Prostate gland (tissue), 2 donors: ENCODE measurements around the gene LDLRAD4. TPM values are rescaled to one million over a fixed set of nuclear protein-coding genes. Genes with fewer than 3 reads are reported as not detected.

Experiments used
- DNase-seq: peaks from one replicate; pipeline ENCODE4 v3.0.0-alpha.2; 2019; ENCODE audit warnings: low spot score
- H3K27ac ChIP-seq, 2 donors: fragments of 200-600 bp; sonication (generic); 2 replicates each; pipeline ENCODE4 v1.5.1; 2017 to 2019
- H3K27me3 ChIP-seq: fragments of 200-600 bp; sonication (generic); replicated peaks from 2 replicates; pipeline ENCODE4 v1.5.1; 2019; ENCODE audit not compliant: insufficient read depth
- H3K36me3 ChIP-seq, 2 donors: fragments of 200-600 bp; sonication (generic); 1 replicate in 1 of 2; 2 replicates in 1 of 2; pipeline versions ENCODE4 v1.5.1 to v1.8.1; 2017 to 2019
- H3K4me1 ChIP-seq: fragments of 200-600 bp; sonication (generic); replicated peaks from 2 replicates; pipeline ENCODE4 v1.5.1; 2019
- H3K4me3 ChIP-seq, 2 donors: fragments of 200-600 bp; sonication (generic); 2 replicates each; pipeline ENCODE4 v1.5.1; 2017 to 2019
- H3K9me3 ChIP-seq: fragments of 200-600 bp; sonication (generic); 2 replicates; pipeline ENCODE4 v1.5.1; 2017
- POLR2A ChIP-seq: fragments of 450-650 bp; IDR thresholded peaks from one replicate; pipeline ENCODE4 v1.6.1; 2016; ENCODE audit warnings: antibody characterized with exemption, mild to moderate bottlenecking
- POLR2AphosphoS5 ChIP-seq: sonication (generic); formaldehyde crosslinking; IDR thresholded peaks from one replicate; pipeline ENCODE4 v1.6.1; 2017; ENCODE audit warnings: antibody characterized with exemption
- WGBS: methylation state at CpG from one replicate; pipeline ENCODE4 v1.1.5; 2018; 5-methylcytosine and 5-hydroxymethylcytosine counted together
- intact Hi-C: fragments of 100-400 bp; cut with DNase I; formaldehyde crosslinking; loops from one replicate; pipeline ENCODE4 v1.14.2; 2022
- total RNA-seq, 2 donors: library from RNA; depleted of rRNA; stranded (reverse); fragments of >200 nt; gene quantifications; one replicate each; pipeline ENCODE4 v1.1.0, GENCODE V29; 2016
- TF ChIP-seq, protein P1 (sequence below), 4 experiments: fragments of 200-600 bp in 2 of 4; fragments of 450-650 bp in 2 of 4; sonication (generic) in 2 of 4; IDR thresholded peaks; 1 replicate in 3 of 4; 2 replicates in 1 of 4; pipeline ENCODE4 v1.5.1; 2016 to 2019; ENCODE audit warnings: antibody characterized with exemption in 4 of 4, mild to moderate bottlenecking in 2 of 4, moderate library complexity in 2 of 4

Gene LDLRAD4
- total RNA-seq, 2 donors from 2014 or later, result 59.9 to 107 TPM

DNA sequence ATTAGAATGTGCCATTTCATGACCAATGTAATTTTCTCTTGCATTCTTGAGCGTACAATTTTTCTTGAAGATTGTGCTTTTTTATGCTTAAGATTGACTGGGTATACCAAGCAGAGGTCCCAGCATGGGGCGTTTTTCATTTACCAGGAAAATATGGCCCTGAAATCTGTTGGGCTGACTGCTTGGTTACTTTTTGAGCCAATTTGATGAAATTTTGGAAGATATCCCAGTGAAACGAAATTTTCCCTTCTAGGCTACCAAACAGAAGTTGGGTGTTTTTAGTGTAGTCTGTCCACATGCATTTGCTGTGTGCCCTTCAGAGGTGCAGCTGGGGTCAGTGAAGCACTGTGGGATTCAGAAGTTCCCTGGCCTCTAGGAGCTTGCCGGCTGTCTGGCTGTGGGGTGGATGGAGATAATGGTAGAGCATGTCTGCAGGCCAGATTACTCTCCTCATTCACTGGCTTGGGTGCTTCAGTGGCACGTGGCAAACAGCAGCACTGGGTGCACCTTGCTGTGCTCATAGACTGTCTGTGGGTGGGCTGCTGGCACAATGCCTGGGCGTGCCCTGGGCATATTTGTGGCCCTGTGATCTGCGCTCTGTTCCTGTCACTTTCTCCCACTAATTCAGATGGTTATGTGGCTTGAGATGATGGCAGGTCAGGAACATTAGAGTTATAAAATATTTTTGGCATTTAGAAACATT is 73.3 kb downstream of the LDLRAD4 start:
- intact Hi-C loops, result loop anchor here (10.0 kb wide), 2 partner anchors 57 to 143 kb away; no protein-coding TSS in a partner anchor
- Histone ChIP-seq H3K27me3 (no peaks in the 10 kb centered on the region), H3K4me1 (peaks cover 6% of the 10 kb centered on the region), H3K9me3 (no peaks in the 10 kb centered on the region), H3K27ac (no peak overlapping the region), H3K36me3 (no peaks in the 10 kb centered on the region), H3K4me3 (no peak overlapping the region)
- 83% methylated on average over 7 of the region's 7 CpGs for WGBS
- DNase-seq, result no peak
- TF ChIP-seq POLR2AphosphoS5 (no peak), POLR2A (no peak)
- TF ChIP-seq, protein P1, sequence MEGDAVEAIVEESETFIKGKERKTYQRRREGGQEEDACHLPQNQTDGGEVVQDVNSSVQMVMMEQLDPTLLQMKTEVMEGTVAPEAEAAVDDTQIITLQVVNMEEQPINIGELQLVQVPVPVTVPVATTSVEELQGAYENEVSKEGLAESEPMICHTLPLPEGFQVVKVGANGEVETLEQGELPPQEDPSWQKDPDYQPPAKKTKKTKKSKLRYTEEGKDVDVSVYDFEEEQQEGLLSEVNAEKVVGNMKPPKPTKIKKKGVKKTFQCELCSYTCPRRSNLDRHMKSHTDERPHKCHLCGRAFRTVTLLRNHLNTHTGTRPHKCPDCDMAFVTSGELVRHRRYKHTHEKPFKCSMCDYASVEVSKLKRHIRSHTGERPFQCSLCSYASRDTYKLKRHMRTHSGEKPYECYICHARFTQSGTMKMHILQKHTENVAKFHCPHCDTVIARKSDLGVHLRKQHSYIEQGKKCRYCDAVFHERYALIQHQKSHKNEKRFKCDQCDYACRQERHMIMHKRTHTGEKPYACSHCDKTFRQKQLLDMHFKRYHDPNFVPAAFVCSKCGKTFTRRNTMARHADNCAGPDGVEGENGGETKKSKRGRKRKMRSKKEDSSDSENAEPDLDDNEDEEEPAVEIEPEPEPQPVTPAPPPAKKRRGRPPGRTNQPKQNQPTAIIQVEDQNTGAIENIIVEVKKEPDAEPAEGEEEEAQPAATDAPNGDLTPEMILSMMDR (IDR thresholded peaks at IDR 0.05), result no peak

DNA sequence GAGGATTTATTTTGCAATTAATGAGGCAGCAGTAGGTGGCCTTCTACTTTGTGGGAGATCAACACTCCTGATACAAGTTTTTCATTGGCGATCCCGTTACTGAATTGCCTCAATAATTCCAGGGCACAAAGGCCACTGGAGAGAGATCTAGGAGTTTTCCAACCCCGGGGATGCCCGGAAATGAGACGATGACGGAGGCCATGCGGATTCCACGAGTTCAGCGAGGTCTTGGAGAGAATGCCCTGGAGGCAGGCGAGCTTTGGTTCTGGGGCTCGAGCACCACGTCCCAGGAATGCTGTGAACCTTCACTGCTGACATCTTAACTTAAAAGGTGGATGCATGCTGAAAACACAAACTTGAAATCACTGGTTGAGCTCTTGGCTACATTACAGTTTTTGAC is 74.2 kb downstream of the LDLRAD4 start:
- intact Hi-C loops, result loop anchor here (10.0 kb wide), 2 partner anchors 58 to 142 kb away; no protein-coding TSS in a partner anchor
- no peak for TF ChIP-seq POLR2A
- TF ChIP-seq, protein P1 (IDR thresholded peaks at IDR 0.05), result no peak
- TF ChIP-seq POLR2AphosphoS5, result no peak
- H3K4me1 ChIP-seq, result peaks cover 6% of the 10 kb centered on the region
- no peak overlapping the region for H3K4me3 ChIP-seq
- no peaks in the 10 kb centered on the region for H3K9me3 ChIP-seq
- DNase-seq, result no peak
- no peaks in the 10 kb centered on the region for H3K36me3 ChIP-seq
- H3K27ac ChIP-seq, result no peak overlapping the region
- H3K27me3 ChIP-seq, result no peaks in the 10 kb centered on the region
- 91% methylated on average over 12 of the region's 12 CpGs for WGBS

DNA sequence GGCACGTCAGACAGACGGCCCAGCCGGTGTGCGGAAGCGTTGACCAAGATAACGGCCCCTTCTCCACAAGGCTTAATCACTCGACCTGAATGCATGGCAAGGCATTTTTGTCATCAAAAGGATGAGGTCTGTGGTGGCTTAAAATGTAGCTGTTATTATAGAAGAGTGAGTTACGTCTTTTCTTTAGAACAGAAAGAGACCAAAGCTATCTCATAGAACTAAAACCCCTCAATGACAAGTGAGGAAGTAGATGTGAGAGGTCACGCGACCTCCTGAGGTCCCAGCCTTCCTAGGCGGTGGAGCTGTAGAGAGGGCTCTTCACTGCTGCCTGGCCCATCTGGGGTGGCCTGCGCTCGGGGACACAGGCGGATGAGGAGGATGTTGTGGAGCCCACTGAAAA is 75.7 kb downstream of the LDLRAD4 start:
- intact Hi-C loops, result loop anchor here (10.0 kb wide), 2 partner anchors 60 to 140 kb away; no protein-coding TSS in a partner anchor
- 92% methylated on average over 14 of the region's 14 CpGs for WGBS

DNA sequence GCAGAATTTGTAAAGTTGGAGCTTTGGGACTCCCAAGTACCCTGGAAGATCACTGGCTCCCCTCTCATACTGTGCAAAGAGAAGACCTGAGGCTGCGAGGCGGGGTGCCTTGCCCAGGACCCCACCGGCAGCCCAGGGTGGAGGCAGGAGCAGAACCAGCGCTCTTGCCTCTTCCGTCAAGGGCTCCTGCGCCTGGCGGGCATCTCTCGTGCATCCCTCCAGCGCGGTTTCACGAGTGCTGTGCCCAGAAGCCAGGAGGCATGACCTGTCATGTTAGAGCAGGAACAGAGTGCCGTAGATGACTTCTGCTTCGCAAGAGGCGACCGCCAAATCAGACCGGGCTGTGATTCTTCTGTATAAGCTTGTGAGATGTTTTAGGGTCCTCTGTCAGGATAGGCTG is 77.3 kb downstream of the LDLRAD4 start:
- H3K4me3 ChIP-seq, result no peak overlapping the region
- peaks cover 6% of the 10 kb centered on the region for H3K4me1 ChIP-seq
- 58% methylated on average over 16 of the region's 16 CpGs for WGBS
- H3K9me3 ChIP-seq, result no peaks in the 10 kb centered on the region
- H3K27me3 ChIP-seq, result no peaks in the 10 kb centered on the region
- DNase-seq, result no peak
- no peak overlapping the region for H3K27ac ChIP-seq
- TF ChIP-seq POLR2AphosphoS5 (no peak), POLR2A (no peak)
- TF ChIP-seq, protein P1 (IDR thresholded peaks at IDR 0.05), result no peak
- H3K36me3 ChIP-seq, result no peaks in the 10 kb centered on the region
- intact Hi-C loops, result loop anchor here (10.0 kb wide), 2 partner anchors 61 to 139 kb away; no protein-coding TSS in a partner anchor

More for the DNA sequence above, 75.7 kb downstream of the LDLRAD4 start:
- DNase-seq, result no peak
- Histone ChIP-seq H3K4me3 (no peak overlapping the region), H3K9me3 (no peaks in the 10 kb centered on the region), H3K27me3 (no peaks in the 10 kb centered on the region), H3K36me3 (no peaks in the 10 kb centered on the region), H3K27ac (no peak overlapping the region), H3K4me1 (peaks cover 6% of the 10 kb centered on the region)
- TF ChIP-seq POLR2A (no peak), POLR2AphosphoS5 (no peak)
- TF ChIP-seq, protein P1 (IDR thresholded peaks at IDR 0.05), result no peak
